Liver (tissue), 9 donors: Measurements from ENCODE around the gene TANC1. TPM values are rescaled to one million over a fixed set of nuclear protein-coding genes. Genes with fewer than 3 reads are reported as not detected.

Source experiments
- DNase-seq: peaks from one replicate; pipeline ENCODE4 v3.0.0-alpha.2; 2017; ENCODE audit warnings: low spot score
- H3K27ac ChIP-seq, 2 donors: one replicate each; pipeline ENCODE4 v1.7.0; 2013; ENCODE audit warnings: inconsistent platforms in 2 of 2, low read length in 2 of 2, control low read depth in 1 of 2, low read depth in 1 of 2, mild to moderate bottlenecking in 1 of 2
- H3K27me3 ChIP-seq, 4 donors: one replicate each; pipeline versions ENCODE4 v1.6.1 to v1.7.0; 2013; ENCODE audit warnings: low read length in 3 of 4, inconsistent platforms in 1 of 4, mild to moderate bottlenecking in 1 of 4, moderate library complexity in 1 of 4; ENCODE audit not compliant: control insufficient read depth in 4 of 4, insufficient read depth in 4 of 4
- H3K36me3 ChIP-seq, 4 donors: one replicate each; pipeline versions ENCODE4 v1.6.1 to v1.7.0; 2013; ENCODE audit warnings: low read length in 3 of 4, mild to moderate bottlenecking in 3 of 4, low read depth in 1 of 4, moderate library complexity in 1 of 4; ENCODE audit not compliant: control insufficient read depth in 4 of 4, insufficient read depth in 3 of 4
- H3K4me1 ChIP-seq, 4 donors: one replicate each; pipeline versions ENCODE4 v1.6.1 to v1.7.0; 2013; ENCODE audit warnings: low read length in 3 of 4, mild to moderate bottlenecking in 3 of 4, moderate library complexity in 1 of 4; ENCODE audit not compliant: control insufficient read depth in 4 of 4, insufficient read depth in 4 of 4
- H3K4me3 ChIP-seq, 3 donors: one replicate each; pipeline versions ENCODE4 v1.6.1 to v1.7.0; 2013; ENCODE audit warnings: low read length in 3 of 3, control low read depth in 1 of 3, low read depth in 1 of 3, mild to moderate bottlenecking in 1 of 3
- H3K9ac ChIP-seq, 2 donors: one replicate each; pipeline ENCODE4 v1.7.0; 2013; ENCODE audit warnings: low read length in 2 of 2, mild to moderate bottlenecking in 2 of 2, moderate library complexity in 2 of 2, control low read depth in 1 of 2, low read depth in 1 of 2
- H3K9me3 ChIP-seq, 4 donors: one replicate each; pipeline versions ENCODE4 v1.6.1 to v1.7.0; 2013; ENCODE audit warnings: low read length in 3 of 4; ENCODE audit not compliant: control insufficient read depth in 4 of 4
- ATF3 ChIP-seq: IDR thresholded peaks from 2 replicates; pipeline ENCODE4 v1.6.1; 2016; ENCODE audit warnings: antibody characterized with exemption
- CTCF ChIP-seq: fragments of 150-350 bp; IDR thresholded peaks from 2 replicates; pipeline ENCODE4 v1.5.1; 2017; ENCODE audit warnings: improper control_type of control experiment, low read depth, low read length; ENCODE audit not compliant: missing input control
- EGR1 ChIP-seq, 2 donors: IDR thresholded peaks; 2 replicates each; pipeline ENCODE4 v1.6.1; 2016 to 2018; ENCODE audit warnings: antibody characterized with exemption in 2 of 2, low read depth in 2 of 2
- FOXA2 ChIP-seq: IDR thresholded peaks from 2 replicates; pipeline ENCODE4 v1.6.1; 2016; ENCODE audit warnings: antibody characterized with exemption
- MAX ChIP-seq: IDR thresholded peaks from 2 replicates; pipeline ENCODE4 v1.6.1; 2016; ENCODE audit warnings: antibody characterized with exemption
- NR2F2 ChIP-seq: IDR thresholded peaks from 2 replicates; pipeline ENCODE4 v1.6.1; 2016; ENCODE audit warnings: antibody characterized with exemption
- REST ChIP-seq: IDR thresholded peaks from 2 replicates; pipeline ENCODE4 v1.6.1; 2016; ENCODE audit warnings: antibody characterized with exemption, mild to moderate bottlenecking
- RXRA ChIP-seq, 2 donors: IDR thresholded peaks; 2 replicates each; pipeline ENCODE4 v1.6.1; 2017 to 2018; ENCODE audit warnings: antibody characterized with exemption in 2 of 2, mild to moderate bottlenecking in 1 of 2
- TAF1 ChIP-seq: conservative IDR thresholded peaks from 2 replicates; pipeline ENCODE4 v1.6.1; 2016; ENCODE audit warnings: antibody characterized with exemption, mild to moderate bottlenecking
- ZBTB33 ChIP-seq: IDR thresholded peaks from 2 replicates; pipeline ENCODE4 v1.6.1; 2016; ENCODE audit warnings: antibody characterized with exemption
- WGBS: extraction: QIAGEN DNeasy Blood & Tissue Kit; methylation state at CpG from one replicate; pipeline ENCODE4 v1.1.7; 2013; 5-methylcytosine and 5-hydroxymethylcytosine counted together
- polyA plus RNA-seq, 2 donors: library from polyadenylated mRNA; stranded (reverse) in 1 of 2; unstranded in 1 of 2; fragments of 200-250 nt in 1 of 2; fragments of >200 nt in 1 of 2; fragmentation: Nextera tagmentation in 1 of 2; extraction: Ambion mirVana in 1 of 2; gene quantifications; one replicate each; pipeline versions ENCODE4 v1.2.1 to v1.2.3, GENCODE V29; 2013 to 2015
- total RNA-seq, 2 donors: library from RNA; depleted of rRNA; stranded (reverse); fragments of >200 nt; gene quantifications; one replicate each; pipeline ENCODE4 v1.2.3, GENCODE V29; 2014
- donor health status: healthy.
- donor health status: healthy.
- donor health status: healthy.
- donor health status: healthy.
- donor health status: healthy.

Gene TANC1
- total and polyA plus RNA-seq, 4 donors: 3.7 to 17.7 (median 5.2) TPM

- TF ChIP-seq ZBTB33 (no peak), RXRA (IDR thresholded peaks at IDR 0.05) (no peak)
Observed at GRCh38 chr2:159077869-159078268, 109.4 kb downstream of the TANC1 start (continued).

- Histone ChIP-seq H3K27me3 (no peaks in the 10 kb centered on the region), H3K9ac (no peak overlapping the region), H3K36me3 (no peaks in the 10 kb centered on the region), H3K4me3 (no peak overlapping the region), H3K4me1 (peaks cover 0 to 1% (median 0%) of the 10 kb centered on the region in 4 donors), H3K27ac (no peak overlapping the region), H3K9me3 (peaks cover 0 to 5% (median 0%) of the 10 kb centered on the region in 4 donors)
- no peak for TF ChIP-seq CTCF
- no peak for TF ChIP-seq REST
- no peak for TF ChIP-seq ZBTB33
- TF ChIP-seq MAX: no peak
- 86% methylated on average over 1 of the region's 1 CpG for WGBS
- no peak for DNase-seq
Observed at GRCh38 chr2:159078443-159078842, 110.0 kb downstream of the TANC1 start.

- H3K9ac ChIP-seq: no peak overlapping the region
- H3K27me3 ChIP-seq: no peaks in the 10 kb centered on the region
- H3K9me3 ChIP-seq: peaks cover 0 to 5% (median 0%) of the 10 kb centered on the region in 4 donors
- peaks cover 0 to 3% (median 0%) of the 10 kb centered on the region in 4 donors for H3K4me1 ChIP-seq
- no peak for DNase-seq
- TF ChIP-seq EGR1 (IDR thresholded peaks at IDR 0.05; ENCODE audit: low read depth in 2 of 2) (no peak), TAF1 (no peak), ATF3 (no peak), ZBTB33 (no peak), NR2F2 (no peak), FOXA2 (no peak), MAX (no peak)
- H3K4me3 ChIP-seq: no peak overlapping the region
- no peaks in the 10 kb centered on the region for H3K36me3 ChIP-seq
- 95% methylated on average over 6 of the region's 6 CpGs for WGBS
- no peak overlapping the region for H3K27ac ChIP-seq
Observed at GRCh38 chr2:159080641-159081040, 112.2 kb downstream of the TANC1 start.
